Measurements from ENCODE around the gene GPRC5A. TPM values are rescaled to one million over a fixed set of nuclear protein-coding genes. Genes with fewer than 3 reads are reported as not detected.
A peak's percentile ranks its signal among the peaks of the same experiment; 100 is the strongest.

The GPRC5A gene
- total and polyA plus RNA-seq, 2 of the 8 experiments (the other 6 are each of a cell fraction or from before 2014, with no cell fraction given), result 1.0 to 1.4 TPM

GRCh38 chr12:12915656-12916055 lies 24.3 kb downstream of the GPRC5A start:
- Histone ChIP-seq H3K4me3 (ENCODE audit: extremely low read depth in 1 of 4, insufficient read depth in 2 of 4, low read depth in 3 of 4, low read length in 4 of 4) (no peak overlapping the region), H4K91ac (replicated peaks; ENCODE audit: insufficient read length, low read length) (no peak overlapping the region), H3K9ac (replicated peaks in 1 of 4; ENCODE audit: extremely low read depth in 1 of 4, low read depth in 3 of 4, low read length in 3 of 4) (no peak overlapping the region), H3K9me3 (ENCODE audit: insufficient read depth in 2 of 2, low read depth in 1 of 2, low read length in 1 of 2) (no peaks in the 10 kb centered on the region), H3K79me1 (ENCODE audit: low read depth, low read length) (no peaks in the 10 kb centered on the region), H4K20me1 (replicated peaks in 1 of 2; ENCODE audit: control insufficient read depth in 1 of 2, insufficient read depth in 2 of 2, low read length in 2 of 2) (no peaks in the 10 kb centered on the region), H3K14ac (ENCODE audit: insufficient read length) (no peak overlapping the region), H3K27me3 (replicated peaks in 1 of 4; ENCODE audit: control insufficient read depth in 3 of 4, extremely low read depth in 1 of 4, insufficient read depth in 3 of 4, low read length in 3 of 4) (no peaks in the 10 kb centered on the region; a peak in 1 of 7 replicates), H3K23me2 (ENCODE audit: low read depth, low read length) (no peaks in the 10 kb centered on the region), H3K36me3 (ENCODE audit: control insufficient read depth in 2 of 4, insufficient read depth in 4 of 4, low read length in 3 of 4) (no peaks in the 10 kb centered on the region), H3K79me2 (ENCODE audit: control insufficient read depth in 1 of 2, insufficient read depth in 2 of 2, low read length in 2 of 2) (no peaks in the 10 kb centered on the region), H2AK5ac (ENCODE audit: low read depth, low read length) (no peak overlapping the region), H2BK12ac (ENCODE audit: low read depth, low read length) (no peak overlapping the region), H4K8ac (ENCODE audit: extremely low read depth, insufficient read depth, low read length) (no peak overlapping the region), H3K27ac (ENCODE audit: low read depth, low read length) (no peak overlapping the region), H3K56ac (replicated peaks; ENCODE audit: insufficient read length, low read depth, low read length) (no peak overlapping the region), H3K4ac (replicated peaks; ENCODE audit: insufficient read length, low read depth, low read length) (no peak overlapping the region), H4K5ac (ENCODE audit: insufficient read length, low read depth, low read length) (no peak overlapping the region), H2BK5ac (ENCODE audit: low read depth, low read length) (no peak overlapping the region), H3K4me1 (replicated peaks in 1 of 4; ENCODE audit: control insufficient read depth in 3 of 4, insufficient read depth in 4 of 4, low read length in 3 of 4) (peaks cover 0 to 6% (median 1%) of the 10 kb centered on the region in 4 experiments; a peak in 4 of 7 replicates), H2AFZ (ENCODE audit: low read length) (no peak overlapping the region), H2BK120ac (replicated peaks; ENCODE audit: low read depth, low read length) (no peak overlapping the region), H2BK15ac (ENCODE audit: low read length) (no peak overlapping the region), H2BK20ac (ENCODE audit: low read length) (no peak overlapping the region), H3K18ac (ENCODE audit: extremely low read depth, low read length) (no peak overlapping the region), H3K4me2 (ENCODE audit: insufficient read depth in 1 of 2, low read depth in 2 of 2, low read length in 2 of 2) (no peak overlapping the region), H3K23ac (ENCODE audit: insufficient read length) (no peak overlapping the region)
- TF ChIP-seq RAD21 (IDR thresholded peaks at IDR 0.05 in 1 of 2, conservative IDR thresholded peaks at IDR 0.05 in 1 of 2; ENCODE audit: low read depth in 2 of 2, low read length in 2 of 2) (peak; percentile 50 to 57; a peak in 3 of 4 replicates), SIN3A (conservative IDR thresholded peaks at IDR 0.05 in 1 of 2, IDR thresholded peaks at IDR 0.05 in 1 of 2; ENCODE audit: low read depth in 1 of 2, low read length in 2 of 2) (peak in 1 of 2 experiments; percentile 48; a peak in 1 of 4 replicates), SP2 (IDR thresholded peaks at IDR 0.05; ENCODE audit: low read length) (no peak), CBX5 (IDR thresholded peaks at IDR 0.05; ENCODE audit: low read depth, low read length) (no peak)
- TF ChIP-seq, protein P1, sequence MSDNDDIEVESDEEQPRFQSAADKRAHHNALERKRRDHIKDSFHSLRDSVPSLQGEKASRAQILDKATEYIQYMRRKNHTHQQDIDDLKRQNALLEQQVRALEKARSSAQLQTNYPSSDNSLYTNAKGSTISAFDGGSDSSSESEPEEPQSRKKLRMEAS (IDR thresholded peaks at IDR 0.05), result 0 out of 2 replicates have a peak, but pooled peaks have one; percentile 27
- TF ChIP-seq, protein P2, sequence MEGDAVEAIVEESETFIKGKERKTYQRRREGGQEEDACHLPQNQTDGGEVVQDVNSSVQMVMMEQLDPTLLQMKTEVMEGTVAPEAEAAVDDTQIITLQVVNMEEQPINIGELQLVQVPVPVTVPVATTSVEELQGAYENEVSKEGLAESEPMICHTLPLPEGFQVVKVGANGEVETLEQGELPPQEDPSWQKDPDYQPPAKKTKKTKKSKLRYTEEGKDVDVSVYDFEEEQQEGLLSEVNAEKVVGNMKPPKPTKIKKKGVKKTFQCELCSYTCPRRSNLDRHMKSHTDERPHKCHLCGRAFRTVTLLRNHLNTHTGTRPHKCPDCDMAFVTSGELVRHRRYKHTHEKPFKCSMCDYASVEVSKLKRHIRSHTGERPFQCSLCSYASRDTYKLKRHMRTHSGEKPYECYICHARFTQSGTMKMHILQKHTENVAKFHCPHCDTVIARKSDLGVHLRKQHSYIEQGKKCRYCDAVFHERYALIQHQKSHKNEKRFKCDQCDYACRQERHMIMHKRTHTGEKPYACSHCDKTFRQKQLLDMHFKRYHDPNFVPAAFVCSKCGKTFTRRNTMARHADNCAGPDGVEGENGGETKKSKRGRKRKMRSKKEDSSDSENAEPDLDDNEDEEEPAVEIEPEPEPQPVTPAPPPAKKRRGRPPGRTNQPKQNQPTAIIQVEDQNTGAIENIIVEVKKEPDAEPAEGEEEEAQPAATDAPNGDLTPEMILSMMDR (IDR thresholded peaks at IDR 0.05; ENCODE audit: control extremely low read depth in 1 of 3, insufficient read depth in 1 of 3, low read depth in 1 of 3, low read length in 3 of 3), result peak; percentile 41 to 51 (median 44)
- POLR2A ChIA-PET (ENCODE audit: partially characterized antibody), result interaction anchor here (0.6 to 0.8 kb wide), 2 partner anchors 9 to 183 kb away, joined by 3 to 4 read pairs; no protein-coding TSS in a partner anchor
- DNase-seq (ENCODE audit: low read depth in 1 of 2, low spot score in 2 of 2), result peak in 1 of 2 experiments; percentile 64
- CTCF ChIA-PET (ENCODE audit: partially characterized antibody), result interaction anchor here (0.6 to 11.7 kb wide), 56 partner anchors 8 to 608 kb away, joined by 3 to 162 read pairs (median 4); partner anchors contain the start of genes GPRC5A and GSG1
- 81% methylated on average over 10 of the region's 10 CpGs; no CpG with 5 or more reads in 1 of the 2 experiments for WGBS, 2 experiments (ENCODE audit: extremely low coverage in 1 of 2, insufficient coverage in 1 of 2, insufficient read length in 1 of 2, insufficient replicate concordance in 2 of 2, low coverage in 1 of 2, low lambda C conversion rate in 2 of 2, missing lambda C conversion rate in 1 of 2)
- FAIRE-seq, result no peak
